Keratinocyte (primary cell): Measurements from ENCODE around the gene OTOG. TPM values are rescaled to one million over a fixed set of nuclear protein-coding genes. Genes with fewer than 3 reads are reported as not detected.

Source experiments
- DNase-seq: peaks from one replicate; pipeline ENCODE4 v3.0.0-alpha.2; 2011; ENCODE audit warnings: low read depth, missing footprints, low spot score
- FAIRE-seq: peaks from 2 replicates; lab custom pipeline; 2011; peaks lifted over from hg19 to GRCh38; lab: Jason Lieb, UNC
- H2AFZ ChIP-seq: 2 replicates; pipeline ENCODE4 v1.6.0; 2012; ENCODE audit warnings: low read length, control low read depth, inconsistent platforms; ENCODE audit not compliant: control insufficient read depth
- H3K27ac ChIP-seq: 2 replicates; pipeline ENCODE4 v1.5.1; 2011; ENCODE audit warnings: low read length; ENCODE audit not compliant: control insufficient read depth, insufficient read depth
- H3K27me3 ChIP-seq: 3 replicates; pipeline ENCODE4 v1.6.0; 2011; ENCODE audit warnings: low read length; ENCODE audit not compliant: control insufficient read depth, insufficient read depth; ENCODE audit errors: extremely low read depth
- H3K36me3 ChIP-seq, 2 experiments: 2 replicates in 1 of 2; 3 replicates in 1 of 2; pipeline ENCODE4 v1.5.1; 2011; ENCODE audit warnings: low read length in 2 of 2, mild to moderate bottlenecking in 1 of 2; ENCODE audit not compliant: control insufficient read depth in 2 of 2, insufficient read depth in 2 of 2; ENCODE audit errors: extremely low read depth in 1 of 2
- H3K4me1 ChIP-seq: 3 replicates; pipeline ENCODE4 v1.5.1; 2011; ENCODE audit warnings: low read length; ENCODE audit not compliant: control insufficient read depth, insufficient read depth; ENCODE audit errors: extremely low read depth
- H3K4me2 ChIP-seq: 3 replicates; pipeline ENCODE4 v1.6.0; 2011; ENCODE audit warnings: low read depth, low read length; ENCODE audit not compliant: control insufficient read depth, insufficient read depth; ENCODE audit errors: extremely low read depth
- H3K4me3 ChIP-seq, 3 experiments: fragments of 200-600 bp in 1 of 3; sonication (generic) in 1 of 3; 2 replicates in 2 of 3; 3 replicates in 1 of 3; pipeline ENCODE4 v1.5.1; 2011 to 2016; ENCODE audit warnings: low read length in 3 of 3, mild to moderate bottlenecking in 3 of 3, control low read depth in 2 of 3, inconsistent platforms in 1 of 3, low read depth in 1 of 3, mixed read lengths in 1 of 3, mixed run types in 1 of 3, moderate library complexity in 1 of 3; ENCODE audit not compliant: control insufficient read depth in 2 of 3, insufficient read depth in 2 of 3; ENCODE audit errors: extremely low read depth in 1 of 3
- H3K79me2 ChIP-seq: 2 replicates; pipeline ENCODE4 v1.6.0; 2012; ENCODE audit warnings: low read length; ENCODE audit not compliant: control insufficient read depth, insufficient read depth
- H3K9ac ChIP-seq: 3 replicates; pipeline ENCODE4 v1.6.0; 2011; ENCODE audit warnings: low read length; ENCODE audit not compliant: control insufficient read depth, insufficient read depth; ENCODE audit errors: extremely low read depth
- H3K9me1 ChIP-seq: 3 replicates; pipeline ENCODE4 v1.6.0; 2011; ENCODE audit warnings: low read length; ENCODE audit not compliant: control insufficient read depth, insufficient read depth; ENCODE audit errors: extremely low read depth
- H3K9me3 ChIP-seq: 2 replicates; pipeline ENCODE4 v1.5.1; 2012; ENCODE audit warnings: low read depth, low read length; ENCODE audit not compliant: control insufficient read depth
- H4K20me1 ChIP-seq: 3 replicates; pipeline ENCODE4 v1.6.0; 2011; ENCODE audit warnings: low read length; ENCODE audit not compliant: control insufficient read depth, insufficient read depth; ENCODE audit errors: extremely low read depth
- EZH2 ChIP-seq: IDR thresholded peaks from one replicate; pipeline ENCODE4 v1.6.1; 2012; ENCODE audit warnings: inconsistent platforms, mild to moderate bottlenecking, low read length, moderate library complexity
- dilution Hi-C: fragments of 300-500 bp; cut with MboI; formaldehyde crosslinking; loops from one replicate; pipeline ENCODE4 v1.7.0; 2020; ENCODE audit warnings: low sequenced_read_pairs; ENCODE audit not compliant: extremely low pct_ligation_motif_present
- polyA plus RNA-seq, 5 experiments: library from polyadenylated mRNA; depleted of rRNA in 3 of 5; stranded (reverse) in 3 of 5; stranded (forward) in 1 of 5; unstranded in 1 of 5; fragments of >200 nt; gene quantifications; 1 replicate in 1 of 5; 2 replicates in 3 of 5; 3 replicates in 1 of 5; pipeline versions ENCODE4 v1.2.1 to v1.2.3, GENCODE V29; 2011 to 2012; ENCODE audit warnings: missing spikeins in 2 of 5, low read depth in 1 of 5, low replicate concordance in 1 of 5
- TF ChIP-seq, protein P1 (sequence below), 3 experiments: IDR thresholded peaks in 1 of 3; conservative IDR thresholded peaks in 1 of 3; optimal IDR thresholded peaks in 1 of 3; 2 replicates in 2 of 3; 3 replicates in 1 of 3; pipeline versions ENCODE3 to v1.5.1; 2011; ENCODE audit warnings: low read length in 3 of 3, mild to moderate bottlenecking in 3 of 3, moderate library complexity in 2 of 3, control low read depth in 1 of 3, inconsistent platforms in 1 of 3; ENCODE audit not compliant: insufficient read depth in 2 of 3; ENCODE audit errors: extremely low read depth in 1 of 3

OTOG gene
- polyA plus RNA-seq, 1 donor (not counting 4 experiments of a cell fraction or from before 2014, with no cell fraction given): not detected

DNA sequence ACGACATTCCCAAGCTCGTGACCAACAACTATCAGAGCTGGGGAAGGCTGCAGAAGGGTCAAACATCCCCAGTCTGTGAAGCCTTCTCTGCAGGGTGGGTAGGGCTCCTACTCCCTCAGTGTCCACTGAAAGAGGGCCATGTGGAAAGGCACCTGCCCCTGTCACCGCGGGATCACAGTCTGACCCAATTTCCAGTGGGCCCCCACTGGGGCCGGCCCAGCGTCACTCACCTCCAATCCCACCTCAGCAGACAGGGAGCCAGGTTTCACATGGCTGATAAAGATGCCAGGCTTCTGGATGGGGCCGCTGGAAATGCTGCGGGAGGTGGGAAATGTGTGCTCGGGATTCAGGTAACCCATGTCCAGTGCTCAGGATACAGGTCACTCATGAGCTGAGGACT is 22.8 kb upstream of the OTOG start:
- H3K9me3 ChIP-seq: no peaks in the 10 kb centered on the region
- H3K4me3 ChIP-seq: no peak overlapping the region
- no peaks in the 10 kb centered on the region for H3K36me3 ChIP-seq
- TF ChIP-seq EZH2: no peak
- TF ChIP-seq, protein P1, sequence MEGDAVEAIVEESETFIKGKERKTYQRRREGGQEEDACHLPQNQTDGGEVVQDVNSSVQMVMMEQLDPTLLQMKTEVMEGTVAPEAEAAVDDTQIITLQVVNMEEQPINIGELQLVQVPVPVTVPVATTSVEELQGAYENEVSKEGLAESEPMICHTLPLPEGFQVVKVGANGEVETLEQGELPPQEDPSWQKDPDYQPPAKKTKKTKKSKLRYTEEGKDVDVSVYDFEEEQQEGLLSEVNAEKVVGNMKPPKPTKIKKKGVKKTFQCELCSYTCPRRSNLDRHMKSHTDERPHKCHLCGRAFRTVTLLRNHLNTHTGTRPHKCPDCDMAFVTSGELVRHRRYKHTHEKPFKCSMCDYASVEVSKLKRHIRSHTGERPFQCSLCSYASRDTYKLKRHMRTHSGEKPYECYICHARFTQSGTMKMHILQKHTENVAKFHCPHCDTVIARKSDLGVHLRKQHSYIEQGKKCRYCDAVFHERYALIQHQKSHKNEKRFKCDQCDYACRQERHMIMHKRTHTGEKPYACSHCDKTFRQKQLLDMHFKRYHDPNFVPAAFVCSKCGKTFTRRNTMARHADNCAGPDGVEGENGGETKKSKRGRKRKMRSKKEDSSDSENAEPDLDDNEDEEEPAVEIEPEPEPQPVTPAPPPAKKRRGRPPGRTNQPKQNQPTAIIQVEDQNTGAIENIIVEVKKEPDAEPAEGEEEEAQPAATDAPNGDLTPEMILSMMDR (optimal IDR thresholded peaks at IDR 0.05 in 1 of 3, IDR thresholded peaks at IDR 0.05 in 1 of 3, conservative IDR thresholded peaks at IDR 0.05 in 1 of 3; ENCODE audit: extremely low read depth in 1 of 3, insufficient read depth in 2 of 3, low read length in 3 of 3): no peak
- no peak overlapping the region for H3K9ac ChIP-seq
- DNase-seq: no peak
- no peak for FAIRE-seq
- no peaks in the 10 kb centered on the region for H3K9me1 ChIP-seq
- H3K27me3 ChIP-seq: peaks cover 7% of the 10 kb centered on the region
- H3K79me2 ChIP-seq: no peaks in the 10 kb centered on the region
- no peak overlapping the region for H3K27ac ChIP-seq
- no peak overlapping the region for H2AFZ ChIP-seq
- H3K4me1 ChIP-seq: no peaks in the 10 kb centered on the region
- no peaks in the 10 kb centered on the region for H4K20me1 ChIP-seq
- no peak overlapping the region for H3K4me2 ChIP-seq
- dilution Hi-C loops: no loop called here

DNA sequence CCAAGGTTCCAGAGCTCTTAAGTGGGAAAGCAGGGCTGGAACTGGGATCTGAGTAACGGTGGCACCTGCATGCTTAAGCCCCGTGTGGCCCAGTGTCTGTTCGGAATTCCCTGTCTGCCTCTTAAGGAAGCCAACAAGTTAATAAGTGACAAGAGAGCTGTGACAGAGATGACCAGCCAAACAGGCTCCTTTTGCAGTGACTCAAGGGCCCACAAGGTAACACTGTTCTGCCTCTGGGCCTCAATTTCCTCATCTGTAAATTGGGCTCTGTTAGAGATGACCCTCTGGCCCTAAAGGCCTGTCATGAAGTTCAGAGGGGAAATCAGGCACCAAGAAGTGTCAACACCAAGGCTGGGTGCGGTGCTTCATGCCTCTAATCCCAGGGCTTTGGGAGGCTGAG is 21.5 kb upstream of the OTOG start:
- Histone ChIP-seq H3K9ac (no peak overlapping the region), H2AFZ (no peak overlapping the region), H3K36me3 (no peaks in the 10 kb centered on the region), H3K27ac (no peak overlapping the region), H3K4me3 (no peak overlapping the region), H3K4me1 (no peaks in the 10 kb centered on the region), H3K4me2 (no peak overlapping the region), H3K9me3 (no peaks in the 10 kb centered on the region), H3K27me3 (peaks cover 11% of the 10 kb centered on the region), H3K9me1 (no peaks in the 10 kb centered on the region), H4K20me1 (no peaks in the 10 kb centered on the region), H3K79me2 (no peaks in the 10 kb centered on the region)
- TF ChIP-seq EZH2: no peak
- TF ChIP-seq, protein P1 (optimal IDR thresholded peaks at IDR 0.05 in 1 of 3, IDR thresholded peaks at IDR 0.05 in 1 of 3, conservative IDR thresholded peaks at IDR 0.05 in 1 of 3; ENCODE audit: extremely low read depth in 1 of 3, insufficient read depth in 2 of 3, low read length in 3 of 3): no peak
- FAIRE-seq: no peak
- no peak for DNase-seq
- dilution Hi-C loops: no loop called here
